Measurements from ENCODE around the gene ZG16B.

Gene ZG16B

GRCh38 chr16:2831203-2831602, 1.1 kb downstream of the ZG16B start:
- H3K4me3 ChIP-seq (ENCODE audit: low read length in 2 of 2), result no peak overlapping the region
- peaks cover 4% of the 10 kb centered on the region in 2 donors for H3K4me1 ChIP-seq (ENCODE audit: control insufficient read depth in 2 of 2, insufficient read depth in 1 of 2, low read depth in 1 of 2, low read length in 2 of 2)
- H3K4me2 ChIP-seq (ENCODE audit: insufficient read depth, low read length, poor library complexity, severe bottlenecking), result no peak overlapping the region
- H3K27ac ChIP-seq (replicated peaks; ENCODE audit: low read length), result no peak overlapping the region
- H3K4ac ChIP-seq (ENCODE audit: low read length), result no peak overlapping the region
- no peak overlapping the region for H2AFZ ChIP-seq (ENCODE audit: low read length)
- peak overlapping the region; percentile 26 for H2BK15ac ChIP-seq (ENCODE audit: low read length)
- H3K23ac ChIP-seq (ENCODE audit: low read depth, low read length, poor library complexity), result peak overlapping the region; percentile 80
- no peak overlapping the region for H3K9ac ChIP-seq (ENCODE audit: low read depth, low read length, poor library complexity)
- H2BK5ac ChIP-seq (ENCODE audit: low read length), result no peak overlapping the region
- H2AK5ac ChIP-seq (ENCODE audit: low read depth, low read length), result no peak overlapping the region
- DNase-seq (ENCODE audit: low spot score), result no peak
- peak overlapping the region; percentile 71 for H3K14ac ChIP-seq (ENCODE audit: low read length)
- no peaks in the 10 kb centered on the region for H3K36me3 ChIP-seq (replicated peaks in 1 of 2; ENCODE audit: control insufficient read depth in 2 of 2, insufficient read depth in 2 of 2, low read length in 2 of 2)
- H2BK12ac ChIP-seq (ENCODE audit: low read length), result no peak overlapping the region
- no CpG with 5 or more reads among the region's 15 CpGs for WGBS, 2 donors (ENCODE audit: extremely low coverage in 2 of 2, insufficient read length in 2 of 2, insufficient replicate concordance in 1 of 2)
- no peak overlapping the region for H3K18ac ChIP-seq (ENCODE audit: low read length)
- H4K8ac ChIP-seq (ENCODE audit: low read depth, low read length), result peak overlapping the region; percentile 17
- H3K79me1 ChIP-seq (ENCODE audit: low read depth, low read length), result peaks cover 1% of the 10 kb centered on the region
- H2BK120ac ChIP-seq (ENCODE audit: low read depth, low read length), result no peak overlapping the region
- H3K27me3 ChIP-seq (ENCODE audit: control insufficient read depth in 3 of 3, insufficient read depth in 3 of 3, low read depth in 1 of 3, low read length in 3 of 3), result peaks cover 0 to 34% (median 2%) of the 10 kb centered on the region in 3 experiments
- peaks cover 0 to 2% of the 10 kb centered on the region in 2 donors for H3K9me3 ChIP-seq (replicated peaks in 1 of 2; ENCODE audit: control insufficient read depth in 2 of 2, insufficient read depth in 1 of 2, low read depth in 1 of 2, low read length in 2 of 2)
- H4K91ac ChIP-seq (ENCODE audit: low read depth, low read length, poor library complexity), result no peak overlapping the region

GRCh38 chr16:2833776-2834175, 3.7 kb downstream of the ZG16B start:
- peaks cover 0 to 5% of the 10 kb centered on the region in 2 donors for H3K9me3 ChIP-seq (replicated peaks in 1 of 2; ENCODE audit: control insufficient read depth in 2 of 2, insufficient read depth in 1 of 2, low read depth in 1 of 2, low read length in 2 of 2)
- no peak overlapping the region for H3K4me2 ChIP-seq (ENCODE audit: insufficient read depth, low read length, poor library complexity, severe bottlenecking)
- H4K91ac ChIP-seq (ENCODE audit: low read depth, low read length, poor library complexity), result no peak overlapping the region
- DNase-seq (ENCODE audit: low spot score), result no peak
- H2BK15ac ChIP-seq (ENCODE audit: low read length), result no peak overlapping the region
- H2BK5ac ChIP-seq (ENCODE audit: low read length), result no peak overlapping the region
- H3K79me1 ChIP-seq (ENCODE audit: low read depth, low read length), result peaks cover 1% of the 10 kb centered on the region
- H3K4me1 ChIP-seq (ENCODE audit: control insufficient read depth in 2 of 2, insufficient read depth in 1 of 2, low read depth in 1 of 2, low read length in 2 of 2), result peaks cover 4 to 6% of the 10 kb centered on the region in 2 donors
- WGBS, 2 donors (ENCODE audit: extremely low coverage in 2 of 2, insufficient read length in 2 of 2, insufficient replicate concordance in 1 of 2), result 100% methylated on average over 1 of the region's 7 CpGs
- H3K36me3 ChIP-seq (replicated peaks in 1 of 2; ENCODE audit: control insufficient read depth in 2 of 2, insufficient read depth in 2 of 2, low read length in 2 of 2), result no peaks in the 10 kb centered on the region
- H2BK120ac ChIP-seq (ENCODE audit: low read depth, low read length), result no peak overlapping the region
- H2AFZ ChIP-seq (ENCODE audit: low read length), result no peak overlapping the region
- no peak overlapping the region for H3K9ac ChIP-seq (ENCODE audit: low read depth, low read length, poor library complexity)
- no peak overlapping the region for H3K27ac ChIP-seq (replicated peaks; ENCODE audit: low read length)
- H3K27me3 ChIP-seq (ENCODE audit: control insufficient read depth in 3 of 3, insufficient read depth in 3 of 3, low read depth in 1 of 3, low read length in 3 of 3), result peaks cover 0 to 22% (median 7%) of the 10 kb centered on the region in 3 experiments
- H3K14ac ChIP-seq (ENCODE audit: low read length), result no peak overlapping the region
- H2BK12ac ChIP-seq (ENCODE audit: low read length), result no peak overlapping the region
- H3K23ac ChIP-seq (ENCODE audit: low read depth, low read length, poor library complexity), result no peak overlapping the region
- no peak overlapping the region for H3K4ac ChIP-seq (ENCODE audit: low read length)
- H3K18ac ChIP-seq (ENCODE audit: low read length), result no peak overlapping the region
- no peak overlapping the region for H3K4me3 ChIP-seq (ENCODE audit: low read length in 2 of 2)
- H4K8ac ChIP-seq (ENCODE audit: low read depth, low read length), result no peak overlapping the region
- no peak overlapping the region for H2AK5ac ChIP-seq (ENCODE audit: low read depth, low read length)

- no peak overlapping the region for H4K91ac ChIP-seq (ENCODE audit: low read depth, low read length, poor library complexity)
- peaks cover 1% of the 10 kb centered on the region for H3K79me1 ChIP-seq (ENCODE audit: low read depth, low read length)
- H3K36me3 ChIP-seq (replicated peaks in 1 of 2; ENCODE audit: control insufficient read depth in 2 of 2, insufficient read depth in 2 of 2, low read length in 2 of 2), result no peaks in the 10 kb centered on the region
- no peak overlapping the region for H2BK15ac ChIP-seq (ENCODE audit: low read length)
- H2BK12ac ChIP-seq (ENCODE audit: low read length), result no peak overlapping the region
- no peak overlapping the region for H2AK5ac ChIP-seq (ENCODE audit: low read depth, low read length)
- H3K4me3 ChIP-seq (ENCODE audit: low read length in 2 of 2), result no peak overlapping the region
- peaks cover 0 to 5% of the 10 kb centered on the region in 2 donors for H3K9me3 ChIP-seq (replicated peaks in 1 of 2; ENCODE audit: control insufficient read depth in 2 of 2, insufficient read depth in 1 of 2, low read depth in 1 of 2, low read length in 2 of 2)
- no peak overlapping the region for H2BK5ac ChIP-seq (ENCODE audit: low read length)
- no CpG with 5 or more reads among the region's 3 CpGs for WGBS, 2 donors (ENCODE audit: extremely low coverage in 2 of 2, insufficient read length in 2 of 2, insufficient replicate concordance in 1 of 2)
- H3K9ac ChIP-seq (ENCODE audit: low read depth, low read length, poor library complexity), result no peak overlapping the region
- H3K27ac ChIP-seq (replicated peaks; ENCODE audit: low read length), result no peak overlapping the region
- H3K14ac ChIP-seq (ENCODE audit: low read length), result no peak overlapping the region
- no peak overlapping the region for H2AFZ ChIP-seq (ENCODE audit: low read length)
- no peak overlapping the region for H3K4me2 ChIP-seq (ENCODE audit: insufficient read depth, low read length, poor library complexity, severe bottlenecking)
- H3K27me3 ChIP-seq (ENCODE audit: control insufficient read depth in 3 of 3, insufficient read depth in 3 of 3, low read depth in 1 of 3, low read length in 3 of 3), result peaks cover 0 to 13% (median 9%) of the 10 kb centered on the region in 3 experiments
- no peak overlapping the region for H3K23ac ChIP-seq (ENCODE audit: low read depth, low read length, poor library complexity)
- H4K8ac ChIP-seq (ENCODE audit: low read depth, low read length), result no peak overlapping the region
- H2BK120ac ChIP-seq (ENCODE audit: low read depth, low read length), result no peak overlapping the region
- H3K4me1 ChIP-seq (ENCODE audit: control insufficient read depth in 2 of 2, insufficient read depth in 1 of 2, low read depth in 1 of 2, low read length in 2 of 2), result peaks cover 4 to 7% of the 10 kb centered on the region in 2 donors
- no peak for DNase-seq (ENCODE audit: low spot score)
- no peak overlapping the region for H3K18ac ChIP-seq (ENCODE audit: low read length)
- H3K4ac ChIP-seq (ENCODE audit: low read length), result no peak overlapping the region
Observed at GRCh38 chr16:2834968-2835367, 4.9 kb downstream of the ZG16B start.

GRCh38 chr16:2835638-2836493, 5.8 kb downstream of the ZG16B start:
- no peak overlapping the region for H2BK15ac ChIP-seq (ENCODE audit: low read length)
- H3K9ac ChIP-seq (ENCODE audit: low read depth, low read length, poor library complexity), result peak overlapping the region; percentile 34
- H3K23ac ChIP-seq (ENCODE audit: low read depth, low read length, poor library complexity), result no peak overlapping the region
- H4K8ac ChIP-seq (ENCODE audit: low read depth, low read length), result no peak overlapping the region
- H2BK12ac ChIP-seq (ENCODE audit: low read length), result peak overlapping the region; percentile 58
- H3K4me2 ChIP-seq (ENCODE audit: insufficient read depth, low read length, poor library complexity, severe bottlenecking), result no peak overlapping the region
- no peak overlapping the region for H3K4me3 ChIP-seq (ENCODE audit: low read length in 2 of 2)
- H3K27me3 ChIP-seq (ENCODE audit: control insufficient read depth in 3 of 3, insufficient read depth in 3 of 3, low read depth in 1 of 3, low read length in 3 of 3), result peaks cover 0 to 13% (median 9%) of the 10 kb centered on the region in 3 experiments
- DNase-seq (ENCODE audit: low spot score), result no peak
- no peak overlapping the region for H2BK120ac ChIP-seq (ENCODE audit: low read depth, low read length)
- peaks cover 4 to 7% of the 10 kb centered on the region in 2 donors for H3K4me1 ChIP-seq (ENCODE audit: control insufficient read depth in 2 of 2, insufficient read depth in 1 of 2, low read depth in 1 of 2, low read length in 2 of 2)
- H3K36me3 ChIP-seq (replicated peaks in 1 of 2; ENCODE audit: control insufficient read depth in 2 of 2, insufficient read depth in 2 of 2, low read length in 2 of 2), result no peaks in the 10 kb centered on the region
- H4K91ac ChIP-seq (ENCODE audit: low read depth, low read length, poor library complexity), result no peak overlapping the region
- H2AK5ac ChIP-seq (ENCODE audit: low read depth, low read length), result no peak overlapping the region
- H2AFZ ChIP-seq (ENCODE audit: low read length), result peak overlapping the region; percentile 42
- no peak overlapping the region for H3K27ac ChIP-seq (replicated peaks; ENCODE audit: low read length)
- H3K79me1 ChIP-seq (ENCODE audit: low read depth, low read length), result peaks cover 1% of the 10 kb centered on the region
- peak overlapping the region; percentile 97 for H3K14ac ChIP-seq (ENCODE audit: low read length)
- H2BK5ac ChIP-seq (ENCODE audit: low read length), result peak overlapping the region; percentile 39
- peak overlapping the region; percentile 60 for H3K18ac ChIP-seq (ENCODE audit: low read length)
- H3K4ac ChIP-seq (ENCODE audit: low read length), result no peak overlapping the region
- H3K9me3 ChIP-seq (replicated peaks in 1 of 2; ENCODE audit: control insufficient read depth in 2 of 2, insufficient read depth in 1 of 2, low read depth in 1 of 2, low read length in 2 of 2), result peaks cover 0 to 5% of the 10 kb centered on the region in 2 donors
- no CpG with 5 or more reads among the region's 22 CpGs for WGBS, 2 donors (ENCODE audit: extremely low coverage in 2 of 2, insufficient read length in 2 of 2, insufficient replicate concordance in 1 of 2)
